HepG2 (cell line): Measurements from ENCODE around the gene SEMA7A. TPM values are rescaled to one million over a fixed set of nuclear protein-coding genes. Genes with fewer than 3 reads are reported as not detected.

ENCODE experiments used
- AGO1 ChIP-seq: fragments of 200-400 bp; formaldehyde crosslinking; IDR thresholded peaks from 2 replicates; pipeline ENCODE4 v1.6.1; 2017; ENCODE audit warnings: mild to moderate bottlenecking, low read depth, low read length, moderate library complexity; ENCODE audit not compliant: poor library complexity, severe bottlenecking
- ATF1 ChIP-seq: IDR thresholded peaks from 2 replicates; pipeline ENCODE4 v1.6.1; 2016; ENCODE audit warnings: mild to moderate bottlenecking, control low read depth
- BCL3 ChIP-seq: sonication (generic); formaldehyde crosslinking; IDR thresholded peaks from 2 replicates; pipeline ENCODE4 v1.5.1; 2020; ENCODE audit warnings: mild to moderate bottlenecking, missing genetic modification reagents, moderate library complexity
- ETS1 ChIP-seq: sonication (generic); formaldehyde crosslinking; IDR thresholded peaks from 2 replicates; pipeline ENCODE4 v1.4.0; 2020; ENCODE audit warnings: missing genetic modification reagents
- FOXA3 ChIP-seq: IDR thresholded peaks from 2 replicates; pipeline ENCODE4 v1.6.1; 2016; ENCODE audit warnings: missing genetic modification reagents, missing compliant biosample characterization
- NONO ChIP-seq, 2 experiments: fragments of 450-650 bp in 1 of 2; sonication (generic) in 1 of 2; formaldehyde crosslinking in 1 of 2; IDR thresholded peaks in 1 of 2; conservative IDR thresholded peaks in 1 of 2; 2 replicates each; pipeline versions ENCODE4 v1.6.1 to v1.8.0; 2017 to 2022; ENCODE audit warnings: mild to moderate bottlenecking in 1 of 2, missing genetic modification reagents in 1 of 2, moderate library complexity in 1 of 2
- REST ChIP-seq, 2 experiments: IDR thresholded peaks; 2 replicates each; pipeline ENCODE4 v1.6.1; 2011 to 2012; ENCODE audit warnings: low read length in 2 of 2, borderline replicate concordance in 1 of 2, low read depth in 1 of 2, mild to moderate bottlenecking in 1 of 2, moderate library complexity in 1 of 2
- SIN3A ChIP-seq: IDR thresholded peaks from 2 replicates; pipeline ENCODE4 v1.6.1; 2011; ENCODE audit warnings: low read depth, mild to moderate bottlenecking, control low read depth, low read length, borderline replicate concordance
- SMAD9 ChIP-seq: sonication (generic); formaldehyde crosslinking; IDR thresholded peaks from 2 replicates; pipeline ENCODE4 v1.5.1; 2020; ENCODE audit warnings: mild to moderate bottlenecking, missing genetic modification reagents
- SPEN ChIP-seq: sonication (generic); formaldehyde crosslinking; IDR thresholded peaks from 2 replicates; pipeline ENCODE4 v1.5.1; 2020; ENCODE audit warnings: low read depth, mild to moderate bottlenecking, missing genetic modification reagents
- TBP ChIP-seq: sonication (generic); formaldehyde crosslinking; IDR thresholded peaks from 2 replicates; pipeline ENCODE4 v1.5.0; 2020; ENCODE audit warnings: missing genetic modification reagents
- TCF12 ChIP-seq, 2 experiments: fragments of 450-650 bp in 1 of 2; sonication (generic) in 1 of 2; formaldehyde crosslinking in 1 of 2; IDR thresholded peaks; 2 replicates each; pipeline versions ENCODE4 v1.6.1 to v1.8.0; 2017 to 2022; ENCODE audit warnings: antibody characterized with exemption in 1 of 2, mild to moderate bottlenecking in 1 of 2, missing genetic modification reagents in 1 of 2, moderate library complexity in 1 of 2
- TEAD3 ChIP-seq: optimal IDR thresholded peaks from 2 replicates; pipeline ENCODE3; 2016; ENCODE audit warnings: borderline replicate concordance
- ZNF619 ChIP-seq: sonication (generic); formaldehyde crosslinking; IDR thresholded peaks from 2 replicates; pipeline ENCODE4 v1.4.0; 2020; ENCODE audit warnings: mild to moderate bottlenecking, missing genetic modification reagents
- ZNF740 ChIP-seq: sonication (generic); formaldehyde crosslinking; IDR thresholded peaks from 2 replicates; pipeline ENCODE4 v1.4.0; 2020; ENCODE audit warnings: missing genetic modification reagents
- polyA plus RNA-seq, 8 experiments: library from polyadenylated mRNA; depleted of rRNA in 3 of 8; stranded (reverse) in 7 of 8; unstranded in 1 of 8; fragments of >200 nt; fragmentation: Illumina TruSeq in 4 of 8; extraction: Trizol in 4 of 8; gene quantifications; 2 replicates each; pipeline versions ENCODE4 v1.2.1 to v1.2.3, GENCODE V29; 2011 to 2016; ENCODE audit warnings: low read depth in 4 of 8, missing spikeins in 1 of 8, mixed read lengths in 1 of 8; ENCODE audit not compliant: insufficient read depth in 1 of 8
- total RNA-seq, 5 experiments: library from RNA; depleted of rRNA; stranded (reverse); fragments of >200 nt; fragmentation: Illumina TruSeq; extraction: Trizol; gene quantifications; 2 replicates each; pipeline ENCODE4 v1.2.3, GENCODE V29; 2016; ENCODE audit warnings: low read depth in 1 of 5

SEMA7A gene
- total and polyA plus RNA-seq, 2 of the 13 experiments (the other 11 are each of a cell fraction or from before 2014, with no cell fraction given) = 9.0 to 15.8 TPM

- TF ChIP-seq ETS1 (CRISPR knock-in tag) = no peak
- TF ChIP-seq ATF1 (CRISPR knock-in tag) = no peak
- TF ChIP-seq TCF12 (IDR thresholded peaks at IDR 0.05) = no peak
- TF ChIP-seq TCF12 (CRISPR knock-in tag; IDR thresholded peaks at IDR 0.05) = no peak
- TF ChIP-seq NONO (IDR thresholded peaks at IDR 0.05) = no peak
- 0 out of 2 replicates have a peak, but pooled peaks have one; percentile 26 for TF ChIP-seq NONO (CRISPR knock-in tag; conservative IDR thresholded peaks at IDR 0.05)
- no peak for TF ChIP-seq BCL3 (CRISPR knock-in tag)
- no peak for TF ChIP-seq TBP (CRISPR knock-in tag)
- no peak for TF ChIP-seq REST (IDR thresholded peaks at IDR 0.05; ENCODE audit: borderline replicate concordance in 1 of 2, low read depth in 1 of 2, low read length in 2 of 2)
- peak; percentile 88 for TF ChIP-seq TEAD3 (CRISPR knock-in tag)
- peak; percentile 63 for TF ChIP-seq ZNF740 (CRISPR knock-in tag)
- no peak for TF ChIP-seq SMAD9
- TF ChIP-seq SIN3A = no peak
- TF ChIP-seq ZNF619 = no peak
- no peak for TF ChIP-seq AGO1
- no peak; the same call in 1 of the 2 replicates for TF ChIP-seq SPEN (CRISPR knock-in tag)
- 0 out of 2 replicates have a peak, but pooled peaks have one; percentile 6 for TF ChIP-seq FOXA3
- TF ChIP-seq, all 625 proteins: peak for 104
Measured at GRCh38 chr15:74422652-74423430, 10.9 kb downstream of the SEMA7A start (continued).
